RKO (cell line): ENCODE results near the gene SORCS3.
A peak's percentile ranks its signal among the peaks of the same experiment; 100 is the strongest.

Experiments
- DNase-seq: peaks from one replicate; pipeline ENCODE4 v3.0.0-alpha.2; 2016; ENCODE audit warnings: low spot score

The SORCS3 gene

DNA sequence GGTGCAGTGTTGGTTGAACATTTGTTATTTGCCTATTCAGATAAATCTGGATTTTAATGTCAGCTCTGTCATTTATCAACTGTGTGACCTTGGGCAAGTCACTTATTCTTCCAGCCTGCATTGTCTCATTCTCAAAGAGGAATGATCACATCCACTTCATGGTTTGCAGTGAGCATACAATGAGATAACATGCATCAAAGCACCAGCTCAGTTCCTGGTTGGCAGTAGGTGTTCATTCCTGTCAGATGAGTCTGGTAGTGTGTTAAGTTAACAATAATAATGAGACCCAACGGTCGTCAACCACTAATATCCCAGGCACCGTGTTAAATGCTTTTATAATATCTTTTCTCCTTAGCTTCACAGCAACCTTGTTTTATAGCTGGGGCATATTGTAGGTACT lies 137.3 kb downstream of the SORCS3 start:
- no peak for DNase-seq

DNA sequence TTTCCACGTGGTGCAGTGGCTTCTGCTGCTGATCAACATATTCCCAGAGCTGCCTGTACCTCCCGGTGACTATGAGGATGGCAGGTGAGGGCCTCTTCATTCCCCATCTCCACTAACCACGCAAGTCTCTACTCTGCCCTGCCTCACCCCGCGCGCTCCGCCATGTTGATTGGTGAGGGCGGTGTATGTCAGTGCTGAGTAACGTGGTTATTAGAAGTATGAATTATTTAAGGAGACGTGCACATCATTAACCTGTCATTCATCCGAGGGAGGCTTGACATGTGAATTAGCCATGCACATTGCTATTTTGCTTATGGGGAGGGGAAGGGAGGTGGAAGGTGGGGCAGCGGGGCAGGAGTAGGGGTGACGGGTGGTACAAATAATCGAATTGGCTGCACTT lies 138.6 kb downstream of the SORCS3 start:
- no peak for DNase-seq

DNA sequence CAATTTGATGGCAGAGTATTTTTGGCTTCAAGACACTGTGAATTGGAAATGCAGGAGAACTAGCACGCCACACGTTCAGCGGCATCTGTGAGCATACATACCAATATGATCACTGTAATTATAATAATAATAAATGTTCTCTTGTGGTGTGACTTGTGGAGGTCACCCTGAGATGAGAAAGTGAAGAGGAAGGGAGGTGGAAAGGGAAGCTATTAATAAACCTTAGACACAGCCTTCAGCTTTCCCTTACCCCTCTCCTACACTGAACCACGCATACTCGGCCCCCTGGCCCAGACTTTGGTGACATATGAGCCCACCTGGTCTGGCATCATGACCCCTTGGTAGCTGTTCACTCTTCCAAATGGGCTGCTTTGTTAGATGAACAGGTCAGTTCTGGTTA lies 139.1 kb downstream of the SORCS3 start:
- DNase-seq = no peak

DNA sequence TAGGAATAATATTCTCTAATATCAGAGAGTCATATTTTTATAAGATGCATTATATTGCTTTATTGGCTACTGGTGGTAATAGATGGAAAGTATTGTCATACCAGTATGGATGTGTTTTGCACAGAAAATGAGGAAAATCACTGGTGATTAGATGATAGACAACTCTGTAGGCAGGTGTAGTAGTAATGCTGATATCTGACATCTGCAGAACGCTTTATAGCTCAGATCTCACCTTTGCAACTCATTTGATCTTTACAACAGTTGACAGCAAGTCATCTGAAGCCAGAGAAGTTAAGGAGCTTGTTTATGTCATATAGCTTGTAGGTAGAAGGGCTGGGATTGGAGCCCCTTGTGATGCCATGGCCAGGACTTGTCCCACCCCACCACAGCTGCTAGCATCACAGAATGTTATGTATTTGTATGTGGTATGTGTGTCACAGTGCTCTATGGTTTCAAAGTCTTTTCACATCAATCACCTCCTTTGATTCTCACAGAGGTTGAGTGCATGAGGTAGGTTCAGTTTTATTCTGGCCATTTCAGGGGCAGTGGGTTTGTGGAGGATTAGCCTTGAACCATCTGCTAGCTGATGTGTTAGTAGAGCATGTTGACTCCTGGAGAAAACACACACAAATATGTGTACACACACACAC lies 140.0 kb downstream of the SORCS3 start:
- no peak for DNase-seq

DNA sequence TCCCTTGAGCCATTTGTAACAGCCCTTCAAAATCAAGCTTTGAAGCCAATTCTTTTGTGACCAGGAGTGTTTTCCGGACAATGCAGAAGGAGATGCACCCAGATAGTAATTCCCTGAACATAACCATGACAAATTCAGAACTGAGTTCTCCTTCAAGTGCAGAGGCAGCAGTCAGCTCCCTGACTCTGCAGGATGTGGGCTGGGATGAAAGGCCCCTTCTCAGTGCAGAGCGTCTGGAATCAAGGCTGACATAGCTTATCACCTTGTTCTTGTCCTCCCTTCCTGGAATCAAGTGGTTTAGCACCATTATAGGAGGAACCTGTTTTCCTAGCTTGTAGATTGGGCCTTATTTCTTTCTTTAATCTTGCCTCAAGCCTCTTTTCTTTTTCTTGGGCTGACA lies 143.4 kb downstream of the SORCS3 start:
- DNase-seq = no peak

DNA sequence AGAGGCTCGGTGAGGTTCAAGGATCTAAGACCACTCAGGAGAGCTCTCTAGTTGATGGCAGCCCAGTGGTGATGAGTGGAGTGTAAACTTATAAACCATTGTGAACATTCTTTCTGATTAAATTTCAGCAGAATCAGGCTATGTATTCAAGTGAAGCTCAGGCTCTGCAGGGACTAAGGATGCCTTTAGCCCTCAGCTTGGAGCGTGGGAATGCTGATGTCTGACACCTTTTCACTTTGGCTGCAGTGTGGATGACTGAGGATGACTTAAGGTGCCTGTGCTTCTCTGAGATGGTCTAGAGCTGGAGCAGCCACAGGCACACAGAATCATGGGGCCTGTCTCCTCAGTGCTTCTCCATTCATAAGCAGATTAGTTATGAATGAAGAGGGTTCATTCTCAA lies 150.4 kb downstream of the SORCS3 start:
- no peak for DNase-seq

DNA sequence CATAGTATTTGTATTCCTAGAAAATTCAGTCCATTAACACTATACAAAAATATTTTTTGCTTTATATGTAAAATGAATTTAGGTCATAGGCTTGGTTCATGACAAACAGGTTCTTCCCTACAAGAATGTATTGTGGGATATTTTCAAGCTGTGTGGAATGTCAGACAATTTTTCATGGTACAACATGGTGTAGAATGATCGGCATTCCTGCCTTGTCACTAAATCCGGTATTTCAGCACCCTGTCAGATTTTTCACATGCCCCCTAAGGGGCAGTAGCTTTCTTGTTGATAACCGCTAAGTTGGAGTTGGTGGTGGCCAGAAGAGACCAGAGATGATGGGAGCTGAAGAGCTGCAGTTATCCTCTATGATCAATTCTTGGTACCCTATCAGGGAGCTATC lies 154.3 kb downstream of the SORCS3 start:
- DNase-seq = no peak

DNA sequence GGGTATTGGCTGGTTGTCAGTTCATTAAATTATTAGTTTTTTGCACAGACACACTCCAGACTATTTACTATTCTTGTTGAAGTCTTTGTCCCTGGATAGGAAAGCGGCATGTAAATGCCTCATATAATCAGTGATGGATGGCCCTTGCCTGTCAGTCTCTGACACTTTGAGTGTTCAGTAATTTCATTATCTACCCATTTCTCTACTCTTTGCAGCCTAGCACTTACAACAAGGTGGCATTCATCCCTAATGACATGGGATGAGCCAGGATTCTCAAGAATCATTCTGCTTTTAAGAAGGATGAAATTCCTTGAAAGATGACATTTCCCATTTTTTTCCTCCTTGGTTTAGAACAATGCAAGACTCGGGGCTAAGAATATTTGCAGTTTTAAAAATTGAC lies 155.7 kb downstream of the SORCS3 start:
- DNase-seq = no peak

DNA sequence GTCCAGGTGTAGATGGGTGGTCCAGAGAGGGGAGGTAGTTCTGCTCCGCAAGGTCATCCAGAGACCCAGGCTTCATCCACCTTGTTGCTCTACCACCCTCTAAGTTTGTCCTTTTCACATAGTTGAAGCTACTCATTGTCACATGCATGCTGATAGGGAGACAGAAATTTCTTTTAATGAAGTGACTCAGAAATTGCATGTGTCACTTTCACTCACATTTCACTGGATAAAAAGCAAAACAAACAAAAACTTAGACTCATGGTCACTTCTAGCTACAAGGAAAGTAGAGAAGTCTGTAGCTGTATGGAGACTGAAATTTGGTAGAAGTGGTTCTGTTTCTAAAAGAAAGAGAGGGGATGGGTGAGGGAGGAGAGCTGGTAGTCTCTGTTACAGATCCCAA lies 161.9 kb downstream of the SORCS3 start:
- DNase-seq = no peak

DNA sequence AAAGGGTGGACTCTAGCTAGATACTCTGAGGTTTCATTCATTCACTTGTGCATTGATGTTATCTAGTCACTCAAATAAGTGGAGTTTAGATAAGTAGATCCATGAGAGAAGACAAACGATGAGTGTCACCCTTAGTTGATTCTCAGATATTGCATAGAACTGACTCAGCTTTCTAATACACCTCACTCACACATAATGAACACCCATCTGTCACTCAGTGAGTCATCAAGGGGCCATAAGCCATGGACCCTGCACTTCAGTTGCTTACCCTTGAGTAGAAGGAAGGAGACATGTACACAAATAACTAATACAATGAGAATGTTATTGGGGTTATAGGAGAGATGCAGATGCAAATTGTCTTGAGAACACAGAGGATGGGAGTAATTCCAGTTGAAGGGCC lies 163.8 kb downstream of the SORCS3 start:
- no peak for DNase-seq

DNA sequence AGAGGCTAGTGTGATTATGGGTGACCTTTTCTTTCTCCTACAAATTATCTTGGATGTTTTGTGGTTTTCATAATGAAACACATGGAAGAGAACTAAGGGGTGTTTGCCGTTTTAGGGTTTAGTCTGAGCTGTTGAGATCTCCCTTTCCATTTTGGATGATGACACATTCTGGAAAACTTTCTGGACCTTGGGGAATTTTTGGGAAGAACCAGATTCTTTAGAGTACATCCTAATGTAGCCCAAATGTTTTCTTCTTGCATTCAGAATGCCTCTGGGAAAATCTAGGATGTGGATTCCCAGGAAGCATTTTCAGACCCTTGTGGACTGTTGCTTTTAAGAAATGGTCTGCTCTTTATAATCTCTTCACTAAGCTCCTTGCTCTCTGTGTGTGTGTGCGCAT lies 165.7 kb downstream of the SORCS3 start:
- no peak for DNase-seq

DNA sequence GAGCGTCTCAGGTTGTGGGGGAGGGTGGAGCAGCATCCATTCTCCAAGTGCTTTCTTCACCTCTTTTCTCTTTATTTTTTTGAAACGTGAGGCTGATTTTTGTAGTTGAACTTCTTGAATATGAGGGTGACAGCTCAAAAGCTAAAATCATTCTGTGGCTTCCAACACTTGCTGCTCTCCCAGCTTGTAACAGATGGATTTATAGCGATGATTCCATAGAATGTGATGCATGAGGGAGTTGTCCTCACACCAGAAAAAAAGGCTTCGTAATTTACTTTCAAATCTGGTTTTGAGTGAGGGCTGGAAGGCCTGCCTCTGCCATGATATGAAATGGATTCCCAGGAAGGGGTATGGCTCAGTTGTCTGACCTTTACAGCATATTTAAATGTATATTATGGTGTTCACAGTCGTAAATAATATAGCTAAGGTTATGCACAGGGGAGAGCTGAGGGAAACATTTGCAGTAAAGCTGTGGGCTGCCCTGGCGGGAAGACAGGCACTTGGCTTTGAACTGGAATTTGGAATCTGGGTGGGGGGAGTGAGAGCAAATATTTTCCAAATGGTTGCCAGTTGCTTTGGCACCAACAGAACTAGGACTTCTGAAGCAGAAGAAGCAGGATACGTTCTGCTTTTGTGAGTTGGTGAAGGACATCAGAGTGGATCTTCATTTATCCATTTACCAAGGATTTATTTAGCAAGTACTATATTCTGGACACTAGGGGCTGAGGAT lies 166.7 kb downstream of the SORCS3 start:
- DNase-seq = no peak

DNA sequence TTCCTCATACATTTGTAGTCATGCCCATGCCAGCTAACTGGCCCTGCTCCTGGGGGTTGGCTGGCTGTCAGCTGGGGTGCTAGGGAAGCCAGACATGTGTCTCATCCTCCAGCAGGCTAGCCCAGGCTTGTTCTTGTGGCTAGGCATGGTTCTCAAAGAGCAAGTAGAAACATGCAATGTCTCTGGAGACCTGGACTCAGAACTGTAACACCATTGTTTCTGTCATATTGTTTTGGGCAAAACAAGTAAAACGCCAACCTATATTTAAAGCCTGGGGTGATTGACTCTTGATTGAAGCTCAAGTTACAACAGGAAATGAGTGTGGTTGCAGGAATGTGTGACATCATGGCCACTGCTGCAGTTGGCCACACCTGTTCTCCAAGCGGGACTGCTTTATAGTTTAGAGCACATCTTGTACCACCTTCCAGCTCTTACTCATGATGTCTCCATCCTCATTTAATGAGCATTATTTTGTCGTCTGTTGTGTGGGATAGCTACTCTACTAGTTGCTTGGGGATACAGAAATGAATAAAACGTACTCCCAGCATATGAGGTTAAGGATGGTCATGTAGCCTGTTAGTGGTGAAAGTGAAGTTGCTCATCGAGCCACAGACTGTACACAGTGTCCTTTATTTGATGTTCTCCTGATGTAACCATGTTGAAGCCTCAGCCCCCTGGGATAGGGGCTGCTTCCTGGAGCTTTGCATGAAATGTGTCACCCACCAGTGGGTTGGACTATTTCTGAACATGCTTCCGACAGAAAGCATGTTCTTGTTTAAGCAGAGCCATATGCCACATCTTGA lies 168.4 kb downstream of the SORCS3 start:
- peak; percentile 71 for DNase-seq

DNA sequence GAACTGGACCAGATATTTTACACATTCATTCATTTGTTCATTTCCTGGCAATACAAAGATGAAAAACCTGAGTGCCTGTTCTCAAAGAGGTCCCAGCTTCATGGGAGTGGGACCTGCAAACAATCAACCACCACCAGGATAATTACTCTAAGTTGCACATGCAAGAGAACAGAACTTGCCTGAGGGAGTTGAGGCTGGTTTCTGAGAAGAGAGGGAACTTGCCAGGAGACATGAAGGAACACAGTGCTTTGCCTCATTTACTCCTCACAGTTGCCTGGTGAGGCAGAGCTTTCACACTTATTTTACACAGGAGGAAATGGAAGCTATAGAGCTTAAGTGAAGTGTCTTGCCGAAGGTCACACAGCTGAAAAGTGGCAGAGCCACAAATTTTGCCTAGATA lies 170.1 kb downstream of the SORCS3 start:
- DNase-seq = no peak

DNA sequence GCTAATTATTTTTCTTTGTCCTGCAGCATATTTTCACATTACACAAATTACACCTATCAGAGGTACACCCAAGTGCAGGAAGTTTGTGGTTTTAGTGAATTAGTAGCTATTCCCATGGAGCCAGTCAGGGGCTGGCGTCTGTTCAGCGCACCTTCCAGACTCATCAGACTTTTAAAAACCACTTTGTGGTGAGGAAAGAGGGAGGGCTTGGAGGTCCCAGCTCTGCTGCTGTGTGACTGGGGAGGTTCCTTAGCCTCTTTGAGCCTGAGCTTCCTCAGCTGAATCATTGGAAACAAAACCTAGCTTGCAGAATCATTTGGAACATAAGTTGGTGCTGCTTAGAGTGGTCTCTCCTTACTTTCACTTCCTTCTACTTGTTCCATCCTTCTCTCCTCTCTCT lies 175.4 kb downstream of the SORCS3 start:
- no peak for DNase-seq

DNA sequence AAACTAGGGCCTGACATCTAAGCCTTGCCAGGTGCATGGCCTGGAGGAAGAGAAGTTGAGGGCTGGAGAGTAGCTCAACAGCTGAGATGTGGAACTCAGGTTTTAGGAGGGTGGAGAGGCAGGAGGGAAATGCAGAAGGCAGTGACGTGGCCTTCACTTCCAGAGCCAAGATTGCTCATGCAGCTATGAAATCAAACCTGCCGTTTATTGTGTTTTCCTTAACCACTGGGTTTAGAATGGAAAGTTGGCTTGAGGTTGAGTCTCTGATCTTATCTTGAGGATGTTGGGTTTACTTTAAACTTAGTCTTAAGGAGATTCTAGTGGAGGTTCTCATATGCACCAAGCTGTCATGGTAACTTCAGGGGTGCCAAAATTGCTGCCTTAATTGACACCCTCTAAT lies 178.6 kb downstream of the SORCS3 start:
- DNase-seq = no peak

DNA sequence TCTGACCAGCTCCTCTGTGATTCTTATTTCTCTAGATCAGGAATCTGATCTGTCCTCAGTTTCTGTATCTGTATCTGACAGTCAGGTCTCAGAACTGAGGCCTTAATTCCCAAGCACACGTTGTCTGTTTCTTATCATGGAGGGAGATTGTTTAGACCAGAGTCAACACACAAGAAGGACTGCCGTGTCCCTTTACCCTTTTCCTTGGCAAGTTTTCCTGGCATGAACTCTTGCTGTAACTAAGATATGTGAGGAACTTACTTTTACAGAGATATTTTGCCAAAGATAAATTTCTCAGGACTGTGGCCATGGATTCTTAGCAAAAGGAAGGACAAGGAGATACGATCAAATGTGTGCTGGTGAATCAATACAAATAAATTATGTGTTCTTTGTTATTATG lies 181.0 kb downstream of the SORCS3 start:
- no peak for DNase-seq

DNA sequence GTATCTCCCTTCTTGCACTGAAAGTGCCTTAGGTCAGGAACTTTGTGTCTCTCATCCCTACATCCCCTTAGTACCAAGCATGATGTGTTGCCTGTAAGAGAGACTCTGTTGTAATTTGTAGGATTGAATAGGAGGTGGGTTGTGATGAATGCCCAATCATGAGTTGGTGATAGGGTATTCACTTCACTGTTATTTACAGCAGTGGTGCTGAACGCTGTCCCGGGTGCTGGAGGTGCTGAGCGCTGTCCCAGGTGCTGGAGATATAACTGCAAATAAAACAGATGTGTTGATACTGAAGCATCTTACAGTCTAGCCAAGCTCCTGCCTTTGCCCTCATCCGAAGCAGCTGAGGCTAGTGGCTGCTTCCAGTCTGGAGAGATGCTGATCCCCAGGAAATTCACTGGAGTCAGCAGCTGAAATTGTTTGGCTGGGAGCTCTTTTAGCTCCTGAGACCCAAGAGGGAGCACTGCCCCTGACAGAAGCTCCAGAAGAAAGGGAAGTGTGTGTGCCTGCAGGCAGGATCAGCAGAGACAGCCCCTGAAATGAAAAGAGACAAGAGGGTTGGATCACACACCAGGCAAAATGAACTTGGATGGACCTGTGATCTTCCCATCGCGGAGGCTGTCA lies 183.4 kb downstream of the SORCS3 start:
- DNase-seq = peak; percentile 69

DNA sequence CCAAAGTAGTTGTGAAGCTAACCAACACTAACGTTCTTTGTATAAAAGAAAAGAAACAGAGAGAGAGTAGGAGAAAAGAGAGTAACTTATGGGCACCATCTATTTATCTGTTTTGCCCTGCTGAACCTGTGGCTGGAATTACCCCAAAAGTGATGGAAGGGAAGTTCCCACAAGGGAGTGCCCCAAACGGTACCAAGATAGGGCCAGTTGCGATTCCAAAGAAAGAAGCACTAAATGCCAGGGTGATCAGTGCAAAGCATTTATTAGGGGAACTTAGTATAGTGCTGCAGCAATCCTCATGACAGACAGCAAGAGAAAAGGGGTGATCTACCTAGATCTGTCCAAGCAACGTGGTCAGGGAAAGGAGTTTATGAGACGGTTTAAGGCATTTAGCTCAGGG lies 190.2 kb downstream of the SORCS3 start:
- no peak for DNase-seq

DNA sequence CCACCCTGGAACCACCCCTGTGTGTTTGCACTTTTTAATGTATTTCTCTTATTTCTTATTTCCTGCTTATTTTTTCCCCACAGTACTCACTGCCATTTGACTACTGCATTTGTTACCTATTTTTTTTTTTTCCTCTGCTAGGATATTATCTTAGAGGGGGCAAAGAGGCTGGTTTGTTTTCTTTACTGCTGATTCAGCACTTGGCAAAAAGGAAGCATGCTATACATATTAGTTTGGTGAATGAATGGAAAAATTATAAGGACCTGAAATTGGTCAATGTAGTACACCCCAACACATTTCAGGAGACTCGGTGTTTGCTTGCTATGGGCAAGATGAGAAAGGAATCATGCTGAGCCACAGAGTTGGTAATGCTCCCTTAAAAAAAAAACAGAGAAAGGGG lies 193.5 kb downstream of the SORCS3 start:
- no peak for DNase-seq

DNA sequence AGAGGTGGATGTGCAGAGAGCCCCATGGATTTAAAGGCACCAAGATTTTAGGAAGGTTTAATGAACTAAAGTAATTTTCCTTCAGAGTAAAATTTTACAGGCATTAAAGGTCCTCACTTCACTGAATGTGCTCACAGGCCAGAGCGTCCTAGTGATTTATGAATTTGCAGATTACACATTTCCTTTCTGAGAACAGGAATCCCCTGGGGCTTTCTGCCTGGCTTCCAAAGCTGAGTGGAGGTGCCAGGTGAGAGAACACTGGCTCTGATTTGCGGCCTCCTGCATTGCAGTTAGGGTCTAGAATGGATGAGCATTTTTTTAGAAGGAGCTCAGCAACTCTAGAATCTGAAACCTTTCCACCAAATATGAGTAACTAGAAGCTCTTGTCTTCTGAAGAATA lies 194.3 kb downstream of the SORCS3 start:
- no peak for DNase-seq

DNA sequence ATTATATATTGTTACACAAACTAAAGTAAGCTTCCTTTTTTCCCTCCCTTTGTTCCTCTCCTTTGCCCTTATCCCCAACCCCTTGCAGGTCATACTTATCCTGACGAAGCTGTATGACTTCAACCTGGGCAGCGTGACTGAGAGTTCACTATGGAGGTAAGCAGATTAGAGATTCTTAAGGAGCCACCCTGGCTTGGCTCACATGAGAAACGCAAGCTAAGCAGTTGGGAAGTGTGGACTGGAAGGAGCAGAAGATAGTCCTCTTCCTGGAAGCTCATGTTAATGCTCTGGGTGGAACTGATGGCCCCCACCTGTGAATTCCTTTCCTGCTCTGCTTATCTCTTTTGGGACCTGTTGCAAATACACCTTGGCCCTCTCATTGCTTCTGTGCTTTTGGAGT lies 201.6 kb downstream of the SORCS3 start:
- DNase-seq = no peak

DNA sequence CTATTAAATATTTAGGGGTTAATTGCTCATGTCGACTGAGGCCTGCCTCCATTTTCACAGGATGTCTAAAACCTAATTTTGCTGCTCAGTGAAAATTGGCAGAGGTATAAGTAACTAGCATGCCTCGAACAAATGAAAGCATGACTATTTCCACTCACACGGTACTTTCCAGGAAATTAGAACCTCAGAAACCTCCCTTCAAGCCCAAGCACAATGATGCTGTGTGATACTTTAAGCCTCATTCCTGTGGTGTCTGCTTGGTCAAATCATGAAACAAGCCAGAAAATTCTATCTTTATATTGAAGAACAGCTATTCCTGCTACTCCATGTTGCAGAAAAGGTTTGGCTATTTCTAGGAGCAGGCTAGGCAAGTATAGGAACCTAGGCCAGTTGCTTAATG lies 203.0 kb downstream of the SORCS3 start:
- DNase-seq = no peak
